PC-3 (cell line): ENCODE measurements around the gene SCAMP4. TPM values are rescaled to one million over a fixed set of nuclear protein-coding genes. Genes with fewer than 3 reads are reported as not detected.

Source experiments
- ATAC-seq: fragments of 200-7000 bp; cut with Tn5 transposase; 2 replicates; pipeline ENCODE4 v1.9.1; 2020; ENCODE audit warnings: mild to moderate bottlenecking, moderate library complexity
- BruUV-seq: library from RNA; stranded (reverse); fragments of 400-500 nt; replicated peaks from 2 replicates; lab custom pipeline; 2021; lab: Mats Ljungman, UMichigan
- CTCF ChIA-PET: fragments of 300-600 bp; sonication (Branson Sonifier 250); formaldehyde crosslinking; loops from one replicate; lab custom pipeline; 2022; ENCODE audit warnings: antibody characterized with exemption; lab: Charles Lee
- POLR2A ChIA-PET: fragments of 300-600 bp; sonication (Branson Sonifier 250); formaldehyde crosslinking; loops from one replicate; lab custom pipeline; 2022; ENCODE audit warnings: antibody characterized with exemption; ENCODE audit not compliant: unreplicated experiment; lab: Charles Lee
- DNase-seq: peaks from one replicate; pipeline ENCODE4 v3.0.0-alpha.2; 2015
- H2AFZ ChIP-seq: fragments of 300-600 bp; sonication (generic); 2 replicates; pipeline ENCODE4 v1.6.0; 2016; ENCODE audit warnings: antibody characterized with exemption, low read length
- H3F3A ChIP-seq: fragments of 300-600 bp; sonication (generic); one replicate; pipeline ENCODE4 v1.6.0; 2017; ENCODE audit warnings: antibody characterized with exemption, low read length, control low read depth, mild to moderate bottlenecking; ENCODE audit not compliant: unreplicated experiment
- H3K27ac ChIP-seq: fragments of 300-600 bp; sonication (generic); 2 replicates; pipeline ENCODE4 v1.5.1; 2016; ENCODE audit warnings: mild to moderate bottlenecking, low read length
- H3K27me3 ChIP-seq: fragments of 300-600 bp; sonication (generic); 2 replicates; pipeline ENCODE4 v1.6.1; 2016; ENCODE audit warnings: low read length, mixed read lengths
- H3K36me3 ChIP-seq: fragments of 300-600 bp; sonication (generic); 2 replicates; pipeline ENCODE4 v1.6.1; 2016; ENCODE audit warnings: low read depth, mixed run types, low read length, mixed read lengths
- H3K4me1 ChIP-seq: fragments of 300-600 bp; sonication (generic); 2 replicates; pipeline ENCODE4 v1.5.1; 2016; ENCODE audit warnings: low read length; ENCODE audit not compliant: insufficient read depth
- H3K4me2 ChIP-seq: fragments of 300-600 bp; sonication (generic); 2 replicates; pipeline ENCODE4 v1.6.0; 2016; ENCODE audit warnings: low read length
- H3K4me3 ChIP-seq: fragments of 300-600 bp; sonication (generic); 2 replicates; pipeline ENCODE4 v1.5.1; 2016; ENCODE audit warnings: mild to moderate bottlenecking, low read length, mixed read lengths
- H3K79me2 ChIP-seq: fragments of 300-600 bp; sonication (generic); 2 replicates; pipeline ENCODE4 v1.6.1; 2017; ENCODE audit warnings: low read length, mixed read lengths
- H3K9ac ChIP-seq: fragments of 300-600 bp; sonication (generic); 2 replicates; pipeline ENCODE4 v1.6.0; 2016; ENCODE audit warnings: mild to moderate bottlenecking, low read length
- H3K9me2 ChIP-seq: fragments of 300-600 bp; sonication (generic); replicated peaks from 2 replicates; pipeline ENCODE4 v1.6.1; 2016; ENCODE audit warnings: mixed run types, low read length, mixed read lengths
- H3K9me3 ChIP-seq: fragments of 300-600 bp; sonication (generic); 2 replicates; pipeline ENCODE4 v1.6.1; 2016; ENCODE audit warnings: low read length, mixed read lengths
- H4K20me1 ChIP-seq: fragments of 300-600 bp; sonication (generic); 2 replicates; pipeline ENCODE4 v1.6.1; 2016; ENCODE audit warnings: low read length, mixed read lengths
- CTCF ChIP-seq: fragments of 300-600 bp; sonication (generic); conservative IDR thresholded peaks from 2 replicates; pipeline ENCODE4 v1.5.1; 2017; ENCODE audit warnings: antibody characterized with exemption, low read depth, mild to moderate bottlenecking, low read length
- EZH2 ChIP-seq: fragments of 300-600 bp; sonication (generic); IDR thresholded peaks from one replicate; pipeline ENCODE4 v1.6.1; 2017; ENCODE audit warnings: antibody characterized with exemption, mild to moderate bottlenecking, low read length; ENCODE audit not compliant: unreplicated experiment
- EZH2phosphoT487 ChIP-seq: fragments of 300-600 bp; sonication (generic); IDR thresholded peaks from 2 replicates; pipeline ENCODE4 v1.6.1; 2018; ENCODE audit warnings: mild to moderate bottlenecking, antibody characterized with exemption, low read length, borderline replicate concordance
- intact Hi-C: fragments of 100-400 bp; cut with micrococcal nuclease; formaldehyde crosslinking; loops from 2 replicates; pipeline ENCODE4 v1.9.0; 2023
- total RNA-seq: library from RNA; depleted of rRNA; stranded (reverse); fragments of >200 nt; gene quantifications from 2 replicates; pipeline ENCODE4 v1.2.3, GENCODE V29; 2014

SCAMP4 gene
- total RNA-seq, 1 experiment from 2014 or later, result 61.5 TPM

- no TSS peak for BruUV-seq
- Histone ChIP-seq H3K4me1 (no peaks in the 10 kb centered on the region), H3K27ac (no peak overlapping the region), H3K9ac (no peak overlapping the region), H3K9me3 (no peaks in the 10 kb centered on the region), H4K20me1 (no peaks in the 10 kb centered on the region), H3K4me3 (no peak overlapping the region), H3K79me2 (peaks cover 62% of the 10 kb centered on the region), H3F3A (no peaks in the 10 kb centered on the region), H3K4me2 (no peak overlapping the region), H3K36me3 (no peaks in the 10 kb centered on the region), H3K9me2 (no peaks in the 10 kb centered on the region), H3K27me3 (no peaks in the 10 kb centered on the region), H2AFZ (no peak overlapping the region)
- intact Hi-C loops, result no loop called here
- TF ChIP-seq EZH2, result no peak
- TF ChIP-seq EZH2phosphoT487, result no peak
- no peak for TF ChIP-seq CTCF
- POLR2A ChIA-PET, result no interaction called here
- CTCF ChIA-PET, result no interaction called here
- DNase-seq (no peak), ATAC-seq (no peak)
Measured at GRCh38 chr19:1953037-1953436, 47.8 kb downstream of the SCAMP4 start.

GRCh38 chr19:1953441-1954094 lies 48.4 kb downstream of the SCAMP4 start:
- intact Hi-C loops, result no loop called here
- ATAC-seq, result no peak
- Histone ChIP-seq H3K36me3 (no peaks in the 10 kb centered on the region), H3K9me3 (no peaks in the 10 kb centered on the region), H3K79me2 (peaks cover 57% of the 10 kb centered on the region), H2AFZ (no peak overlapping the region), H3K4me2 (no peak overlapping the region), H3K9me2 (no peaks in the 10 kb centered on the region), H3F3A (no peaks in the 10 kb centered on the region), H3K27ac (no peak overlapping the region), H4K20me1 (no peaks in the 10 kb centered on the region), H3K27me3 (no peaks in the 10 kb centered on the region), H3K9ac (no peak overlapping the region), H3K4me3 (no peak overlapping the region), H3K4me1 (no peaks in the 10 kb centered on the region)
- TF ChIP-seq EZH2phosphoT487, result no peak
- no peak for TF ChIP-seq EZH2
- no peak for TF ChIP-seq CTCF
- ChIA-PET POLR2A (no interaction called here), CTCF (no interaction called here)
- no peak for DNase-seq
- no TSS peak for BruUV-seq

- ATAC-seq (no peak), DNase-seq (no peak)
- H3K4me3 ChIP-seq, result no peak overlapping the region
- peaks cover 51% of the 10 kb centered on the region for H3K79me2 ChIP-seq
- no peak overlapping the region for H2AFZ ChIP-seq
- no peaks in the 10 kb centered on the region for H3K27me3 ChIP-seq
- H3K36me3 ChIP-seq, result no peaks in the 10 kb centered on the region
- H3K9me3 ChIP-seq, result no peaks in the 10 kb centered on the region
- no peaks in the 10 kb centered on the region for H3F3A ChIP-seq
- no peak overlapping the region for H3K27ac ChIP-seq
- H3K9me2 ChIP-seq, result no peaks in the 10 kb centered on the region
- no peak for TF ChIP-seq EZH2
- TF ChIP-seq CTCF, result no peak
- no peak for TF ChIP-seq EZH2phosphoT487
- no peaks in the 10 kb centered on the region for H3K4me1 ChIP-seq
- POLR2A ChIA-PET, result no interaction called here
- no TSS peak for BruUV-seq
- no peak overlapping the region for H3K4me2 ChIP-seq
- CTCF ChIA-PET, result no interaction called here
- no peak overlapping the region for H3K9ac ChIP-seq
- intact Hi-C loops, result no loop called here
- no peaks in the 10 kb centered on the region for H4K20me1 ChIP-seq
Measured at GRCh38 chr19:1954532-1954933, 49.3 kb downstream of the SCAMP4 start.
